HT-29 (cell line): ENCODE measurements around the gene TPRX1. TPM values are rescaled to one million over a fixed set of nuclear protein-coding genes. Genes with fewer than 3 reads are reported as not detected.
A peak's percentile ranks its signal among the peaks of the same experiment; 100 is the strongest.
"Not testable (repeated sequence)": the region's sequence is repeated elsewhere in the genome, so short reads cannot be mapped to it uniquely, and the experiment has no call there.

Source experiments
- DNase-seq: peaks from one replicate; pipeline ENCODE4 v3.0.0-alpha.2; 2015; ENCODE audit warnings: low spot score
- total RNA-seq: library from RNA; depleted of rRNA; stranded (reverse); fragments of >200 nt; shearing (Covaris generic); gene quantifications from 2 replicates; pipeline ENCODE4 v1.2.3, GENCODE V29; 2014

Gene TPRX1
- total RNA-seq, 1 experiment from 2014 or later = not detected

DNA sequence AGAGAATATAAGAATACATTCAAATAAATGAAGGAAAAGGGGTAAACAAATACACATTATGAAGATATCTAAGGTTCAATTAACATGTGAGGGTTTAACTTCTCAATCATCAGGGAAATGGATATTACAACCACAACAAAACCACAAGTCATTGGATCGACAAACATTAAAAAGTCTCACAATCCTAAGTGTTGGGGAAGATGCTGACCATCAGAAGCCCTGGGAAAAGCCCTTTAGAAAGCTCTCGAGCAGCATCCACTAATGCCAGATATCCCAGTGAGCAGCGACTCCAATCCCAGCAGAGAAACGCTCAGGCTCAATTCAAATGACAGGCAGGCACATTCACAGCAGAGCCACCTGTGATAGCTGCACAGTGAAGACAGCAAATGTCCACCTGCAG lies 3.1 kb downstream of the TPRX1 start:
- DNase-seq = no peak

DNA sequence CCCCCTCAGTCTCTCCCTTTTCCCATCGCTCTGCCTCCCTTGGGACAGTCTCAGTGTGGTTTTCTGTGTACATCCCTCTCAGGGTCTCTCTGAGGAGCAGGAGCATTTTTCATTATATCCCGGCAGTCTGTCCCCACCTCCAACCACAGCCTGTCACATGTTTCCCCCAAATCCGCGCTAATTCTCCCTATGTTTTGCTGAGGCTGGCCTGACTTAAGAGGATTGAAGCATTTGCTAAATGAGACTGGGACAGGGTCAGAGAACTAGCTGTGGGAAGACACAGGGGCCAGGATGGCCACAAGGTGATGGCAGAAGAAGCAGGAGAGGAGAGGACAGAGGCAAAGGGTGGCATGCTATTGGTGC lies 5.5 kb downstream of the TPRX1 start:
- DNase-seq = no peak

DNA sequence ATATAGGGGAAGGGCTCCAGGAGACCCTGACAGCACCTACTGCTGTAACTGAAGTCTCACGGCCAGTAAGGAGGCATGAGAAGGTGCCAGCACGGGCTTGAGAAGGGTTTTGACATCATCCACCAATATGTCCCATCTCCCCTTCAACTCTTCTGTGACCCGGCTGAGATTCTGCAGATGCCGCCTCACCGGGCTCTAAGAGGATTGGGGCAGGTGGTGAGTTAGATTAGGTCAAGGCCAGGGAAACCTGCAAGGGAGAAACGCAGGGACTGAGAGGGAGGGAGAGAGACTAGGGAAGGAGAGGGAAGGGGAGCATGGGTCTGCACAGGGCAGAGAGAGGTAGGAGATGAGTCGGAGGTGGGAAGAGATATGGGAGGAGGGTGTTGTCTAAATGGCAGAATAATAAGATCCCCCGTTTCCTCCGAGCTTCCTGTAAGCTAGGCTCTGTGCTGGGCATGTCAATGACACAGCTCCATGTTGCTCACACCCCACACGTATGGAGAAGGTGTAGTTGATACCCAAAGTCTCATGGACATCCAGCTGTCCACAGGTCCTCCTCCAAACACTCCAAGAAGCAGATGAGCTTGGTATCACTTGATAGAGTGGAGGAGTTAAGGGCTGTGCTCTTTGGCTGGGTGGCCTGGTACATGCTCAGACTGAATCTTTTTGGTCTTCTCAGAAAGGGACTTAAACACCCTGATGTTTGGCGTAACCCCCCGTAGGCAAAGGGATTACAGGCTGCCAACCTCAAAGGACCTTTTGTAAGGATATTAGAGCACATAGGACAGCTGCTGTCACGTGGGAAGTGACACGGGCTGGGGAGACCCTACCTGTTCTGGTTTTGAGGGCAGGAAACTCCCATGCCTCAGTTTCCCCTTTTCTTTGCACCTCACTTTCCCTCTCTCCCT lies 6.1 kb downstream of the TPRX1 start:
- DNase-seq = no peak

DNA sequence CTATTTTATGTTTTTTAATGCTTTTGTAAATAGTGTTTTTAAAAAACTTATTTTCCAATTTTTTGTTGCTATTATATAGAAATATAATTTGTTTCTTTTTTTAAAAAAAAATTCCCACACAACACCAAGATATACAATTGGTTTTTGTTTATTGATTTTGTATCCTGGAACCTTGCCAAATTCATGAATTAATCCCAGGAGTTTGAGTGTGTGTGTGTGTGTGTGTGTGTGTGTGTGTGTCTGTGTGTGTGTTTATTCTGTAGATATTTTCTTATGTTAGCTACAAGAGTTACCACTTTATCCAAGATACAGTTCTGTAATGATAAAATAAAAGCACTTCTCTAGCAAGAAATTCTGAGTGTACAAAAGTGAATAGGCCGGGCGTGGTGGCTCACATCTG lies 7.6 kb downstream of the TPRX1 start:
- DNase-seq = no peak

DNA sequence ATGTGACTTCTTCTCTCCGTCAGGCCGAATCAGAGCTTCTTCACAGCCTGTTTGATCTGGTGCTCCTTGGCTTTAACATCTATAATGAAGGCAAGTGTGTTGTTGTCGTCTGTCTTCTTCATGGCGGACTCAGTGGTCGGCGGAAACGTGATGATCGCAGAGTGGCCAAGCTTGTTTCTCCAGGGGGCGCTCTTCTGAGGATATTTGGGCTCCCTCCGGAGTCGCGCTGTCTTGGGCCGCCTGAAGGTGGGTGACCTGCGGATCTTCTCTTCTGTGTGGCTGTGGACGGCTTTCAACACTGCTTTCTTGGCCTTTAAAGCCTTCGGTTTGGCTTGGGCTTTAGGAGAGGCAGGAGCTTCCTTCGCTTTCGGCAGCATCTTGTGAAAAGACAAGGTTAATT lies 9.8 kb downstream of the TPRX1 start:
- DNase-seq = no peak

DNA sequence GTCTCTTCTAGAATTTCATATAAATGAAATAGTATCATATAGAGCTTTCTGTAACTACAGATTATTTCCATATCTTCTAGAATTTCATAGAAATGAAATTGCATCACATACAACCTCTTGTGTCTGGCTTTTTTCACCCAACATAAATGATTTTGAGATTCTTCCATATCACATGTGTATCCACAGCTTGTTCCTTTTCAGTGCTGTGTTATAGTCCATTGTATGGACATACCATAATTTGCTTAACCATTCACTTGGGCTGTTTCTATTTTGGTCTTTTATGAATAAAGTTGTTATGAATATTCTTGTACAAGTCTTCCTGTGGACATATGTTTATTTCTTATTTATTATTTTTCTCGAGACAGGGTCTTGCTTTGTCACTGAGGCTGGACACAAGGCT lies 11.7 kb downstream of the TPRX1 start:
- DNase-seq = no peak

DNA sequence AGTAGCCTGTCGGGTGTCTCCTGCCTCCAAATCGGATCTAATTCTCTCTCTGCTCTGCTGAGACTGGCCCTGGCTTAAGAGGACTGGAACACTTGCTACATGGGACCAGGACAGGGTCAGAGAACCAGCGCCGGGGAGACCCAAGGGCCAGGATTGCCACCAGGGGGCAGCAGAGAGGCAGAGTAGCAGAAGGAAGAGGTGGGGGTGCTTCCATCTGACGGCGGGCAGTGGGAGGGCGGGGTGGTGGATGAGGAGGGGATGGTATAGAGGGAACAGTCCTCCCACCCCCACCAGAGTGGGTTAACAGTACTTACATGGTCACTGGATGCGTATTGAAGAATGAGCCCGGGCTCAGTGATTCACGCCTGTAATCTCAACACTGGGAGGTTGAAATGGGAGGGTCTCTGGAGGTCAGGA lies 13.9 kb downstream of the TPRX1 start:
- peak; percentile 89 for DNase-seq

DNA sequence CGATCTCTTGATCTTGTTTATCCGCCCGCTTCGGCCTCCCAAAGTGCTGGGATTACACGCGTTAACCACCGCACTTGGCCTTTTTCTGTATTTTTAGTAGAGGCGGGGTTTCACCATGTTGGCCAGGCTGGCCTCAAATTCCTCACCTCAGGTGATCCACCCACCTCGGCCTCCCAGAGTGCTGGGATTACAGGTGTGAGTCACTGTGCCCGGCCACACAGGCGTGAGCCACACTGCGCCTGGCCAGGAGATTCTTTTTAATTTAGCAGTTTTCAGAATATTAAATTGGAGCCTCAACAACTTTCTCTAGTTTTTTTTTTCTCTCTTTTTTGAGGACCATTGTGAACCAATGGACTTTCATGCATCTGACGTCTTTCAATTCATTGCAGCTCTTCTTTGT lies 14.5 kb downstream of the TPRX1 start:
- not testable (repeated sequence) for DNase-seq

DNA sequence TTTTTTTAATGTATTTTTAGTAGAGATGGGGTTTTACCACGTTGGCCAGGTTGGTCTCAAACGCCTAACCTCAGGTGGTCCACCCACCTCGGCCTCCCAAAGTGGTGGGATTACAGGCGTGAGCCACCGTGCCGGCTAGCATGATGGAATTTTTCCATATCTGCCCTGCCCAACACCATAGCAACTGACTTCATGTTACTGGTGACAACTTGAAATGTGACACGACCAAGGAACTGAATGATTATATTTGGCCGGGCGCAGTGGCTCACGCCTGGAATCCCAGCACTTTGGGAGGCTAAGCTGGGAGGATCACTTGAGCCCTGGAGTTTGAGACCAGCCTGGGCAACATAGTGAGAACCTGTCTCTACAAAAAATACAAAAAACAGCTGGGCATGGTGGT lies 17.0 kb downstream of the TPRX1 start:
- not testable (repeated sequence) for DNase-seq

DNA sequence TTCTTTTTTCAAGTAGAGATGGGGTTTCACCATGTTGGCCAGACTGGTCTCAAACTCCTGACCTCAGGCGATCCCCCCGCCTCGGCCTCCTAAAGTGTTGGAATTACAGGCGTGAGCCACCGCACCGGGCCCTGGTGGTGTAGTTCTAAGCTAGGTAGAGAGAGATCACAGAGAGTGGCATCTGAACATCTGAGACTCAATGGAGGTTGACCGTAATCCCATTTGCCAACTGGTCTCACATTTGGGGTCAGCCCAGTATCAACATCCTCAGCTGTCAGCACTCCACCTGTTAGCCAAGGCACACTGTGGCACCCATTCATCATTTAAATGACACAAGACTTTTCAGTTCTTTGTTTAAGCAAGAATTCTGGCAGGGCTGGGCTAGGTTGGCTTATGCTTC lies 17.8 kb downstream of the TPRX1 start:
- DNase-seq = no peak

DNA sequence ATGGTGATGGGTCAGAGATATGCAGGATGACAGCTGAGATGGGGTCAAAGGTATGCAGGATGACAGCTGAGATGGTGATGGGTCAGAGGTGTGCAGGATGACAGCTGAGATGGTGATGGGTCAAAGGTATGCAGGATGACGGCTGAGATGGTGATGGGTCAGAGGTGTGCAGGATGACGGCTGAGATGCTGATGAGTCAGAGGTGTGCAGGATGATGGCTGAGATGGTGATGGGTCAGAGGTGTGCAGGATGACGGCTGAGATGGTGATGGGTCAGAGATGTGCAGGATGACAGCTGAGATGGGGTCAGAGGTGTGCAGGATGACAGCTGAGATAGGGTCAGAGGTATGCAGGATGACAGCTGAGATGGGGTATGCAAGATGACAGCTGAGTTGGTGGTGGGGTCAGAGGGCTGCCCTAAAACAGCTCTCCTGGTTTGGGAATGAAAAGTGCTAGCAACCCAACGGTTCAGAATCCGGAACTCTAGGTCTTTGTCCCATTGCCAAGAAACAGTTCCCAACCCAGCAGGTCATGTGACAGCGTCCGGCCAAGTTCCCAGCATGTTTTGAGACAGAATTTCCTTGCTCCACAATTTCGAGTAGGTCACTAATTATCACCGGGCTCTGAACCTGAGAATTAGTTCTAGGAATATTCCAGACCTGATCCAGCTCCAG lies 22.6 kb downstream of the TPRX1 start:
- DNase-seq = no peak

DNA sequence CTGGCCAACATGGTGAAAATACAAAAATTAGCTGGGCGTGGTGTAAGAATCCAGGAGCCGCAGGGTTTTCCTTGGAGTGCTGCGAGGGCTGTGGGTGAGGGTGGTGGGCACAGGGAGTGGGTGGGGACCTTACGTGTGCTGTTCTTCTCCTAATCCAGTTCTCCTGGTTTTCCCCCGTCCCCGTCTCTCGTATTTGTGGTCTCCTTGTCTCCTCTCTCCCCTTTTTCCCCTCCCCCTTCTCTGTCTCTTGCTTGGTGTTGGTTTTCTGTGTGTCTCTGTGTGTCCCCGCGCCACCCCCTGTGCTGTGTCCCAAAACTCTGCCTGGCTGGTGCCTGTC lies 24.2 kb downstream of the TPRX1 start:
- DNase-seq = no peak

DNA sequence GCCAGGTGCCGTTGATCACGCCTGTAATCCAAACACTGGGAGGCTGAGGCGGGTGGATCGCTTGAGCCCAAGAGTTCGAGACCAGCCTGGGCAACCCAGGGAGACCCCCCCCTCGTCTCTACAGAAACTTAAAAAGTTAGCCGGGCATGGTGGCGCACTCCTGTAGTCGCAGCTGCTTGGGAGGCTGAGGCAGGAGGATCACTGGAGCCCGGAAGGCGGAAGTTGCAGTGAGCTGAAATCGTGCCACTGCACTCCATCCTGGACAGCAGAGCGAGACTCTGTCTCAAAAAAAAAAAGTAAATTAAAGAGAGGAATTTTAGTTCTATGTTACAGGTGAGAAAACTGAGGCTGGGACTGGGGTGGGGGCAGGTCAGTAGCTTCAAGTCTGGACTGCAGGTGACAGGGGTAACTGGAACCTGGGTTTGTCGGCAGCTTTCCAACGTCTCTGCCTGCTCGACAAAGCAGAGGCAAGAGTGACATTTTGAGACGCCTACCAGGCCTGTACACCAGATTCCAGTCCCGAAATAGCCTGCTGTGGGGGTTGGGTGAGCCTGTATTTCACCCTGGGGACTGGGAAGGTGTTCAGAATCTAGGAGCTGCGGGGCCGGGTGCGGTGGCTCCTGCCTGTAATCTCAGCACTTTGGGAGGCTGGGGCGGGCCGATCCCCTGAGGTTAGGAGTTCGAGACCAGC lies 24.7 kb downstream of the TPRX1 start:
- DNase-seq = no peak

DNA sequence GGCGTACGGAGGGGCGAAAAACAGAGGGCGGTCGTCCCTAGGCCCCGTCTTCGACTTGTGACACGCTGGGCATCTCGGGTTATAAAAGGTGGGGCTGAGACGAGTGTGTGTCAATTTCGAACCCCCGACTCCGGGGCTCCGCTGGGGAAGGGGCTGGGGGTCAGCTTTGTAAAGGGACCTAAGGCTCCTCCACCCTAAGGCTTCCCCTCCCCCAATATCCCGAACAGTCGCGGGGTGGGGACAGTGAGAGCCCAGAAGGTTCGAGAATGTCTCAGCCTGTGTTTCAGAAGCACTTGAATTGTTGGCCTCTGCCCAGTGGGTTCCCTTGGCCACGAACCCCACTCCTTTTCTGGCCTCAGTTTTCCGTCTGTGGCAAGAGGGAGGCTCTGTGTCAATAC lies 25.4 kb downstream of the TPRX1 start:
- DNase-seq = peak; percentile 63

DNA sequence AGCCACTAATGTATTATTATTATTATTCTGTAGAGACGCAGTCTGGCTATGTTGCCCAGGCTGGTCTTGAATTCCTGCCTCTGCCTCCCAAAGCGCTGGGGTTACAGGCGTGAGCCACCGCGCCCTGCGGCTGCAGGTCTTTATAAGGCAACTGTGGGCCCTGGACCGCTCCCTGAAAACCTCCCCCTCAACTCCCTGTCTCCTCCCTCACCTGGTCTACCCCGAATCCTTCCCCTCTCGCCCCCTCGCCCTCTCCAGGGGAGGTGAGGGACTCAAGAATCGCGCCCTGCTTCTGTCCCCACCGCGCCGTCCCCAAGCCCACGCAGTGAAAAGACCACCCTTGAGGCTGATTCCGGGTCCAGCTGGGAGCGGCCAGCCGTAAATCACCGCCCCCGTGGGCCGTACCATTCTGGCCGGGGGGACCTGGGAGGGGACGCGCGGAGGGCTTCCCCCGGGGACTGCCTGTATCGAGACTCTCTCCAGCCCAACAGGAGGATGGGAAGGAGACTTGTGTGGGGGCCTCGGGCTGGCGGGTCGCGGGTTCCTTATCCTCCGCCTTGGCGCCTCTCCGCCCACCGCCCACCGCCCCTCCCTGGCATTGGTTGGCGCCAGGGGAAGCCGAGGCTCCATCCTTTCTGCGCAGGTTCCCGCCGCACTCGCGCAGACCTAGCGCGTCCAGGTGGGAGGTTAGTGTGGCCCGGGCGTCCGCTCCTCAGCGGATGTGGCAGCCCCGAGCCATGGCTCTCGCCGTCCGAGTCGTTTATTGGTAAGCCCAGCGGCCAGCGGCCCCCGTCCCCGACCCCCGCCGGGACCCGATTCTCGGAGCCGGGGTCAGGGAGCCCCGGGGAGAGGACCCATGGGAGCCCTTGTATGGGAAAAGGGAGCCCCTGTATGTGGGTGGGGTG lies 26.1 kb downstream of the TPRX1 start, which contains the start of gene SELENOW:
Gene SELENOW, plus strand, starts transcription at position 655 of the 905 bp plus-strand sequence. Its CDS starts 83 bp downstream, at position 738.
- DNase-seq = peak; percentile 93

DNA sequence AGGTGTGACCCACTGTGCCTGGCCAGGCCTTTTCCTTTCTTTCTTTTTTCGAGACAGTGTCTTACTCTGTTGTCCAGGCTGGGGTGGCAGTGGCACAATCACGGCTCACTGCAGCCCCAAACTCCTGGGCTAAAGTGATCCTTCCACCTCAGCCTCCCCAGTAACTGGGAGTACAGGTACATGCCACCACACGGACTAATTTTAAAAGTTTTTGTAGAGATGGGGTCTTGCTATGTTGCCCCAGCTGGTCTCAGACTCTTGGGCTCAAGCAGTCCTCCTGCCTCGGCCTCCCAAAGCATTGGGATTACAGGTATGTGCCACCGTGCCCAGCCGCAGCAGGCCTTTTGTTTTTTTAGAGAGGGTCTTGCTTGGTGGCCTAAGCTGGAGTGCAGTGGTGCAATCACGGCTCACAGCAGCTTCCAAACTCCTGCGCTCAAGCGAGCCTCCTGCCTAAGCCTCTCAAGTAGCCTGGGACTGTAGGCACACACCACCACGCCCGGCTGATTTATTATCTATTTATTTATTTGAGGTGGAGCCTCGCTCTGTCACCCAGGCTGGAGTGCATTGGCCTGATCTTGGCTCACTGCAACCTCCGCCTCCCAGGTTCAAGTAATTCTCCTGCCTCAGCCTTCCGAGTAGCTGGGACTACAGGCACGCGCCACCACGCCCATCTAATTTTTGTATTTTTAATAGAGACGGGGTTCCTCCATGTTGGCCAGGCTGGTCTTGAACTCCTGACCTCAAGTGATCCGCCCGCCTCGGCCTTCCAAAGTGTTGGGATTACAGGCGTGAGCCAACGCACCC lies 26.9 kb downstream of the TPRX1 start:
- DNase-seq = peak; percentile 64

DNA sequence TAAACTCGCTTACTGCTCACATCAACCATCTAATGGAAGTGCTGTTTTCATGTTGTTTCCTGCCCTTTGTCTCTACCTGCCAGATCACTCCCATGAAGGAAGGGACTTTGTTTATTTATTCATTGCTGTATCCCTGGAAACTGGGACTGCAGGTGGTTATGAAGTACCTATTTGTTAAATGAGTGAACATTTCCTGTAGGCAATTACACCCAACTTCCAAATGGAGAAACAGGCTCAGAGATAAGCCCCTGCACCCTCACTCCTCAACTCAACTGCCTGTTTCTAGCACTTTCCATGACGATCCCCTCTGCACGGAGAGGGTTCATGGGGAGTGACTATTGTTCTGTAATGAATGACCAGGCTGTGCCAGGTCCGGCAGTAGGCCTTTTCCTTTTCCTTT lies 27.8 kb downstream of the TPRX1 start:
- peak; percentile 97 for DNase-seq

DNA sequence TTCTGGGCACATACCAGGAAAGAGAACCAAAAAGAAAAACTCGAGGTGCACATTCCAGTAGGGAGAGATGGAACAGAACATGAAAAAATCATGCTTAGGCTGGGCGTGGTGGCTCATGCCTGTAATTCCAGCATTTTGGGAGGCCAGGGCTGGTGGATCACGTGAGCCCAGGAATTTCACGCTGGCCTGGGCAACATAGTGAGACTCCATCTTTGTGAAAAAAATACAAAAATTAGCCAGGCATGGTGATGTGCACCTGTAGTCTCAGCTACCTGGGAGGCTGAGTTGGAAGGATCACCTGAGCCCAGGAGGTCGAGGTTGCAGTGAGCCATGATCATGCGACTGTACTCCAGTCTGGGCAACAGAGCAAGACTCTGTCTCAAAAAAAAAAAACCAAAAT lies 33.1 kb downstream of the TPRX1 start:
- DNase-seq = not testable (repeated sequence)

DNA sequence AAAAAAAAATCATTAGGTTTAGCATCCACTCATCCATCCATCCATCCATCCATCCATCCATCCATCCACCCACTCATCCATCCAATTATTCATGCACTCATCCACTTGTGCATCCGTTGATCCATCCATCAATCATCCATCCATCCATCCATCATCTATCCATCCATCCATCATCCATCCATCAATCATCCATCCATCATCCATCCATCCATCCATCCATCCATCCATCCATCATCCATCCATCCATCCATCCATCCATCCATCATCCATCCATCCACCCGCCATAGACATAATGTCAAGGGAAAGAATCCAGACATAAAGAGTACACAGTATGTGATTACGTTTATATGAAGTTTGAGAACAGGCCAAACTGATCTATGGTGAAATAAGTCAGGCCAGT lies 34.8 kb downstream of the TPRX1 start:
- DNase-seq = no peak

DNA sequence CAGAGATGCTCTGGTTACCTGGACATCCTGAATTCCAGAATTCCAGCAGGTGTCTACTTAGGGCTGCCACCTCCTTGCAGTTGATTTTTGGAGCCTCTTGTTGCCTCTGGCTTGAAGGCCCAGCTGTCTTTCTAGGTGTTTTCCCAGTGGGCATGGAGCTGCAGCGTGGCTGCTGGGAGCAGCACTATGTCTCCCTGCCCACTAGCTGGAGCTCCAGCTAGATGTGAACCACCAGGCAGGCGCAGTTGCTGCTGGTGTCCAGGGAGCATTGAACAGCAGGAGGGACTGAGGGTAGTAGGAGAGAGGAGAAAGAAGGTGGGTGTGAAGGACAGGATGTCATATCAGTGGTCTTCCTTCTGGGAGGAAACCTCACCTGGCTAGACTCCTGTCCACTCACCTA lies 35.7 kb downstream of the TPRX1 start:
- no peak for DNase-seq

DNA sequence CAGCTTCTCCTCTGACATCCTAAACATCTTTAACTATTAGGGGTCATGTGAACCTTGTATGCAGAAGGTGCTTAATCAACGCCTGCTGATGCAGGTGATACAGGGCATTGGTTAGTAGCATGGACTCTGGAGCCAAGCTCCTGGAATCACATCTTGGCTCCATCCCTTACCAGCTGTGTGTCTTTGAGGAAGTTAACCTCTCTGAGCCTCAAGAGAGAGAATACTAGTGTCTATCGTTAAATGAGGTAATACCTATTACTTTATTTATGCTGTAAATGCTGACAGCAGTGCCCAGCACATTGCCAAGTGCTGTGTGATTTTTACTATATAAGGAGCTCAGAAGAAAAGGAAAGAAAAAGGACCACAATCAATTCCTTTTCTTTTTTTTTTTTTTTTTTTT lies 37.0 kb downstream of the TPRX1 start:
- DNase-seq = no peak
